Neuron (in vitro differentiated cells): ENCODE measurements around the gene TIAM2.
"Not testable (repeated sequence)": the region's sequence is repeated elsewhere in the genome, so short reads cannot be mapped to it uniquely, and the experiment has no call there.

Experiments used
- H2AFZ ChIP-seq: one replicate; pipeline ENCODE4 v1.6.1; 2013; ENCODE audit warnings: low read depth, mild to moderate bottlenecking, inconsistent platforms, low read length, moderate library complexity
- H3K27me3 ChIP-seq: one replicate; pipeline ENCODE4 v1.6.1; 2013; ENCODE audit warnings: low read length; ENCODE audit not compliant: insufficient read depth
- H3K36me3 ChIP-seq: one replicate; pipeline ENCODE4 v1.6.1; 2013; ENCODE audit warnings: low read length; ENCODE audit not compliant: insufficient read depth
- H3K4me1 ChIP-seq: one replicate; pipeline ENCODE4 v1.6.1; 2013; ENCODE audit warnings: low read length; ENCODE audit not compliant: insufficient read depth
- H3K4me3 ChIP-seq: 2 replicates; pipeline ENCODE4 v1.5.1; 2013; ENCODE audit warnings: mild to moderate bottlenecking, low read length, moderate library complexity
- H3K9me3 ChIP-seq: one replicate; pipeline ENCODE4 v1.6.1; 2013; ENCODE audit warnings: low read length

The TIAM2 gene

GRCh38 chr6:155085582-155086257 lies 90.6 kb downstream of the TIAM2 start:
- Histone ChIP-seq H3K36me3 (peaks cover 5% of the 10 kb centered on the region), H3K27me3 (no peaks in the 10 kb centered on the region), H3K4me3 (no peak overlapping the region), H3K9me3 (no peaks in the 10 kb centered on the region), H2AFZ (no peak overlapping the region), H3K4me1 (peaks cover 14% of the 10 kb centered on the region)

GRCh38 chr6:155088856-155089255 lies 93.7 kb downstream of the TIAM2 start:
- no peak overlapping the region for H3K4me3 ChIP-seq
- H3K9me3 ChIP-seq: peaks cover 2% of the 10 kb centered on the region
- H3K4me1 ChIP-seq: peaks cover 14% of the 10 kb centered on the region
- H2AFZ ChIP-seq: no peak overlapping the region
- peaks cover 11% of the 10 kb centered on the region for H3K36me3 ChIP-seq
- no peaks in the 10 kb centered on the region for H3K27me3 ChIP-seq

DNA sequence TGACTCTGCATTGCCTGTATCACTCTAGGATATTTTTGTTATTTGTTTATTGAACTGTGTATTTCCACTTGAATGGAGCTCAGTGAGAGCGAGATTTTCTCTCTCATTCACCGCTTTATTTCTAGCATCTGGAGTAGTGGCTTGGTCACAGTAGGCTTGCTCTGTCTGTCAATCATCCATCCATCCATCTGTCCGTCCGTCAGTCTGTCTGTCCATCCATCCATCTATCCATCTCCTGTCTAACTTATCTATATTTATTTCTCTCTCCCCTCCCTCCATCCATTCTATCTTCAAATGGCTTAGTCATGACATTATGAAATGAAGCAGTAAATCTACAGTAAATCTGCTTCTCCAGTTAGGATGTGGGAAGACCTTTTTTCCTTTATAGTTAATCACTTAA lies 94.6 kb downstream of the TIAM2 start:
- H3K4me3 ChIP-seq: no peak overlapping the region
- peaks cover 11% of the 10 kb centered on the region for H3K36me3 ChIP-seq
- peaks cover 3% of the 10 kb centered on the region for H3K9me3 ChIP-seq
- H2AFZ ChIP-seq: no peak overlapping the region
- no peaks in the 10 kb centered on the region for H3K27me3 ChIP-seq
- peaks cover 6% of the 10 kb centered on the region for H3K4me1 ChIP-seq

DNA sequence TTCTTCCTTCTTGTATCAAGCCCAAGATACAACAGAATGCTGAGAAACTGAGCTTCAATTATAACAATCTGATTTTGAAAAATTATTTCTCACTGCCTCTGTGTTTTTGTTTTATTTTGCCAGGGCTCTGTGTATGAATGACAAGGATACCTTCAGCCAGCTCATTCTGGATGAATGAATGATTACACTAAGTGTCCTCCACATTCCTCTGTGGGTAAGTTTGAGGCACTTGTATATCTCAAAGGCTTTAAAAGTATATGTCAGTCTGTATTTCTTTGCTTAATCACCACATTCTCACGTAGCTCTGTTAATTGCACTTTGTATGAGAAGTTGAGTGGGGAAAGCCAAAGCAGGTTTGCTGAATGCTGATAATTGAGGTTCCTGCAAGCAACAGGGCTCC lies 95.1 kb downstream of the TIAM2 start:
- peaks cover 11% of the 10 kb centered on the region for H3K36me3 ChIP-seq
- H3K27me3 ChIP-seq: no peaks in the 10 kb centered on the region
- peaks cover 3% of the 10 kb centered on the region for H3K9me3 ChIP-seq
- H3K4me1 ChIP-seq: peaks cover 2% of the 10 kb centered on the region
- no peak overlapping the region for H3K4me3 ChIP-seq
- H2AFZ ChIP-seq: no peak overlapping the region

DNA sequence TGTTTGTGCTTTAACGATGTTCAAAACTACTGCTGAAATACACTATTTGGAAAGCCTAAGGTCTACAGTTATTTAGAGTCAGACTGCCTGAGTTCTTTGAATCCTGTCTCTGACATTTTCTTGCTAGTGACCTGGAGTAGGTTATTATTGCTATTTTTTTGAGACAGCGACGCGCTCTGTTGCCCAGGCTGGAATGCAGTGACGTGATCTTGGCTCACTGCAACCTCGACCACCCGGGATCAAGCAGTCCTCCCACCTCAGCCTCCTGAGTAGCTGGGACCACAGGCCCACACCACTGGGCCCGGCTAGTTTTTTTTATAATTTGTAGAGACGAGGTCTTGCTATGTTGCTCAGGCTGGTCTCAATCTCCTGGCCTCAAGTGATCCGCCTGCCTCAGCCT lies 96.6 kb downstream of the TIAM2 start:
- no peaks in the 10 kb centered on the region for H3K4me1 ChIP-seq
- peaks cover 3% of the 10 kb centered on the region for H3K9me3 ChIP-seq
- no peak overlapping the region for H2AFZ ChIP-seq
- no peaks in the 10 kb centered on the region for H3K27me3 ChIP-seq
- H3K4me3 ChIP-seq: no peak overlapping the region
- H3K36me3 ChIP-seq: peaks cover 11% of the 10 kb centered on the region

- Histone ChIP-seq H3K27me3 (no peaks in the 10 kb centered on the region), H3K36me3 (peaks cover 11% of the 10 kb centered on the region), H3K4me3 (no peak overlapping the region), H2AFZ (no peak overlapping the region), H3K9me3 (peaks cover 3% of the 10 kb centered on the region), H3K4me1 (no peaks in the 10 kb centered on the region)
These were observed 98.3 kb downstream of the TIAM2 start for GRCh38 chr6:155093430-155093829.

DNA sequence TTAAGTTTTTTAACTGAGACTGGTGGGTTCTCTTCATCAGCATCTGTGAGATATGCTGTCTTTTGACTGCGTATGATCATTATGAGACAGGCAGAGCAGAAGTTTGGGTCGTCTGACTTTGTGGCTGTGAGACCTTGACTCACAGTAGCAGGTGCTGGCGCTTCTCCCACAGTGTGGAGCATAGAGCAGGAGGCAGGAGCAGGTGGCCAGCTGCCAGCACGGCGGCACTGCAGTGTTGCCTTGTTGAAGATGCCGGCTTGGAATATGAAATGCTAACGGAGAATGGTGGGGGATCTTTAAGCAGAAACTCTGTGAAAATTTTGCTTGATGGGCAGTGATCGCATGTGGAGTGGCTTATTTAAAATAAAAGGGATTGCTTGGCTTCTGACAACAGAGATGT lies 105.0 kb downstream of the TIAM2 start:
- peaks cover 3% of the 10 kb centered on the region for H3K4me1 ChIP-seq
- no peaks in the 10 kb centered on the region for H3K36me3 ChIP-seq
- H3K27me3 ChIP-seq: no peaks in the 10 kb centered on the region
- H3K9me3 ChIP-seq: no peaks in the 10 kb centered on the region
- H2AFZ ChIP-seq: no peak overlapping the region
- no peak overlapping the region for H3K4me3 ChIP-seq

- Histone ChIP-seq H3K36me3 (no peaks in the 10 kb centered on the region), H3K9me3 (no peaks in the 10 kb centered on the region), H3K4me1 (peaks cover 3% of the 10 kb centered on the region), H3K4me3 (no peak overlapping the region), H2AFZ (no peak overlapping the region), H3K27me3 (no peaks in the 10 kb centered on the region)
These were observed 105.5 kb downstream of the TIAM2 start for GRCh38 chr6:155100591-155100990.

DNA sequence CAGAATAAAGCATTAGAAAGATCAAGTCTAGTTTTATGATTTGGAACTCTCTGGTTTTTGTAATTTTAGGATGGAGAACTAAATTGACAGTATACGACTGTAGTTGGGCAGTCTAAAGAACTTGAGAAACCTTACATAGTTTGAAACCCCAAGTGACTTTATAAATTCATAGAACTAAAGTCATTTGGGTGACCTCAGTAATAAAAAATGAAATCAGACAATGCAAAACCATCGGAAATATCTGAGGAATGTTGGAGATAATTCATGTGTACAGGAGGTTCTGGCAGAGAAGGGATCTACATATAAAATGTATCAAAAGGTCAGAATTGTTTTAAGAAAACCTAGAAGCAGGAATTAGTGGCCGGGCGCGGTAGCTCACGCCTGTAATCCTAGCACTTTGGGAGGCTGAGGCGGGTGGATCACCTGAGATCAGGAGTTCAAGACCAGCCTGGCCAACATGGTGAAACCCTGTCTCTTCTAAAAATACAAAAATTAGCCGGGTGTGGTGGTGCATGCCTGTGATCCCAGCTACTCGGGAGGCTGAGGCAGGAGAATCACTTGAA lies 108.0 kb downstream of the TIAM2 start:
- not testable (repeated sequence) for H3K9me3 ChIP-seq, H3K27me3 ChIP-seq, H3K4me1 ChIP-seq, H2AFZ ChIP-seq, H3K4me3 ChIP-seq, H3K36me3 ChIP-seq

DNA sequence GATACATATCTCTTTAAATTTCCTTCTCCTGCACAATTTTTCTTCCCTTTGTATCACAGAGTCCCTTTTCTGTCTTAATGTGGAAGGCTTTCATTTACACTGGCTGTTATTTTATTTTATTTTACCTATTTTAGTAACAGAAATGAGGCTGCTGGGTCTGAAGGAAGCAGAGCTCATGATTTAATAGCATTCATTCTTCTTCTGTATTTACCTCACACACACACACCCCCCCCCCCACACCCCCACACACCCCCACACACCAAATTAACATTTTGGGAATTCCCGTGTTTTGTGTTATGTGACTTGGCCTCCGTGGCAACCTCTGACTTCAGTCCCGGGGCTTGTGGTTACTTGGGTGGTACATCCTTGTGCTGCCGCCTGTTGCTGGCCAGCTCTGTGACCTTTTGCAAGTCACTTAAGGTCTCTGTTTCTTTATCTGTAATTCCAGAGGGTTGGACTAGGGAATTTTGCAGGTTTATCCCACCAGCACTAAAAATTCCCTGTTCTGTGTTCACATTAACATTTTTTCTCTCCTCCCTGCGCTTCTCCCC lies 108.8 kb downstream of the TIAM2 start:
- Histone ChIP-seq H3K36me3 (no peaks in the 10 kb centered on the region), H3K9me3 (no peaks in the 10 kb centered on the region), H2AFZ (no peak overlapping the region), H3K27me3 (no peaks in the 10 kb centered on the region), H3K4me1 (peaks cover 14% of the 10 kb centered on the region), H3K4me3 (no peak overlapping the region)

- H2AFZ ChIP-seq: no peak overlapping the region
- H3K27me3 ChIP-seq: no peaks in the 10 kb centered on the region
- H3K9me3 ChIP-seq: no peaks in the 10 kb centered on the region
- no peaks in the 10 kb centered on the region for H3K36me3 ChIP-seq
- peaks cover 28% of the 10 kb centered on the region for H3K4me1 ChIP-seq
- H3K4me3 ChIP-seq: no peak overlapping the region
These were observed 111.5 kb downstream of the TIAM2 start for GRCh38 chr6:155106456-155107115.

DNA sequence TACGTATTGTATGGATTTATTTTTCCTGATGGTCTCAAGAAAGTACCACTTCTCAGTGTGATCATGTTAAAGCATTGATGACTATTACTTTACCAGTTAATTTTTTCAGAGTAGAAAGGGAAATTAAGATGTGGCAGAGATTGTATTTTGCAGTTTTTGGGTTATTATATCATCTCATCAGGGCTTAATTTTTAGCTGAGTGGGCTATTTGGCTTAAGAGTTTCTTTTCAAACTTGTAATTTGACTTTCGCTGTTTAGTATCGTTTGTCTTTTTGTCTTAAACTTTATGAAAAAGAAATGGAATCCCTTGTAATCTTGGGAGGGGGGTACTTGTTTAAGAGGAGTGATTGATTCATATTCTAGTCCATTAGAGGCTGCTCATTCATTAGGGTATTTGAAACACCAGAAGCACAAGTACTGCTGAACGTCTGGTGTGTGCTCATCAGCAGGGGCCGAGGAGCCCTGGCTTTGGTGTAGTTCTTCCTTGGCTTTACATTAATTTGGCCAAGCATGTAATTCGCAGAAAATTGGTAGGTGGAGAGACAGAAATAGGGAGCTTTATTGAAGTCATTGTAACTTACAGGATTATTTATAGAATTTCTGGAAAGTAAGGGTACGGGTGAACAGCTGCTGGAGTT lies 112.4 kb downstream of the TIAM2 start:
- Histone ChIP-seq H3K4me3 (no peak overlapping the region), H3K36me3 (no peaks in the 10 kb centered on the region), H3K27me3 (no peaks in the 10 kb centered on the region), H3K4me1 (peaks cover 31% of the 10 kb centered on the region), H3K9me3 (no peaks in the 10 kb centered on the region), H2AFZ (no peak overlapping the region)
